K562 (cell line): ENCODE results near the gene SAV1. TPM values are rescaled to one million over a fixed set of nuclear protein-coding genes. Genes with fewer than 3 reads are reported as not detected.
"Not testable (repeated sequence)": the region's sequence is repeated elsewhere in the genome, so short reads cannot be mapped to it uniquely, and the experiment has no call there.

Experiments used
- ATAC-seq: fragments of 200-7000 bp; cut with Tn5 transposase; 3 replicates; pipeline ENCODE4 v1.9.1; 2020; ENCODE audit warnings: moderate library complexity
- BruUV-seq: library from RNA; stranded (reverse); fragments of 400-500 nt; replicated peaks from 2 replicates; lab custom pipeline; 2021; lab: Mats Ljungman, UMichigan
- CTCF ChIA-PET: fragments of 300-600 bp; formaldehyde crosslinking; extraction: SDS; loops from one replicate; lab custom pipeline; 2021; ENCODE audit warnings: low intra/inter-chr PET ratio; lab: Yijun Ruan, JAX
- POLR2A ChIA-PET: fragments of 300-600, 350-650 bp; sonication (Branson Sonifier 250); formaldehyde crosslinking; extraction: SDS; loops from one replicate; lab custom pipeline; 2021; ENCODE audit warnings: antibody characterized with exemption, inconsistent platforms; lab: Yijun Ruan, JAX
- DNase-seq, 4 experiments: peaks; one replicate each; pipeline versions ENCODE4 v3.0.0 to v3.0.0-alpha.2; 2011 to 2018; ENCODE audit warnings: low spot score in 3 of 4, mixed read lengths in 3 of 4; ENCODE audit errors: extremely low read depth in 1 of 4
- FAIRE-seq: peaks from 2 replicates; lab custom pipeline; 2011; peaks lifted over from hg19 to GRCh38; lab: Jason Lieb, UNC
- H2AFZ ChIP-seq: 2 replicates; pipeline ENCODE4 v1.6.0; 2011; ENCODE audit warnings: low read depth, low read length, control low read depth, inconsistent platforms
- H3K27ac ChIP-seq: fragments of 200-600 bp; 3 replicates; pipeline ENCODE4 v1.8.0; 2011; ENCODE audit warnings: low read depth, mild to moderate bottlenecking, control low read depth, inconsistent platforms, low read length, moderate library complexity, mixed read lengths; ENCODE audit errors: extremely low read depth
- H3K27me3 ChIP-seq, 2 experiments: fragments of 300-600 bp in 1 of 2; 2 replicates in 1 of 2; 3 replicates in 1 of 2; pipeline versions ENCODE4 v1.6.0 to v1.8.0; 2011; ENCODE audit warnings: inconsistent platforms in 2 of 2, low read length in 2 of 2, mild to moderate bottlenecking in 1 of 2, mixed read lengths in 1 of 2, moderate library complexity in 1 of 2; ENCODE audit not compliant: control insufficient read depth in 2 of 2, insufficient read depth in 2 of 2
- H3K36me3 ChIP-seq: fragments of 300-600 bp; 3 replicates; pipeline ENCODE4 v1.8.0; 2011; ENCODE audit warnings: mild to moderate bottlenecking, low read length, inconsistent platforms; ENCODE audit not compliant: control insufficient read depth, insufficient read depth
- H3K4me1 ChIP-seq, 2 experiments: fragments of 200-600 bp in 1 of 2; replicated peaks in 1 of 2; 2 replicates in 1 of 2; 3 replicates in 1 of 2; pipeline versions ENCODE4 v1.5.1 to v1.8.0; 2011; ENCODE audit warnings: inconsistent platforms in 2 of 2, low read length in 2 of 2, mild to moderate bottlenecking in 1 of 2, mixed read lengths in 1 of 2, moderate library complexity in 1 of 2; ENCODE audit not compliant: control insufficient read depth in 2 of 2, insufficient read depth in 2 of 2
- H3K4me2 ChIP-seq: 2 replicates; pipeline ENCODE4 v1.6.1; 2011; ENCODE audit warnings: low read length, control low read depth, inconsistent platforms, mixed read lengths; ENCODE audit not compliant: insufficient read depth
- H3K4me3 ChIP-seq: fragments of 200-600 bp; sonication (generic), shearing (Covaris generic); 2 replicates; pipeline ENCODE4 v1.5.1; 2016; ENCODE audit warnings: control low read depth, inconsistent platforms
- H3K79me2 ChIP-seq: fragments of 200-600 bp; 3 replicates; pipeline ENCODE4 v1.8.0; 2011; ENCODE audit warnings: low read length, inconsistent platforms; ENCODE audit not compliant: control insufficient read depth, insufficient read depth
- H3K9ac ChIP-seq, 2 experiments: 2 replicates each; pipeline versions ENCODE4 v1.6.0 to v1.6.1; 2011; ENCODE audit warnings: low read depth in 2 of 2, low read length in 2 of 2, control low read depth in 1 of 2, inconsistent platforms in 1 of 2, mild to moderate bottlenecking in 1 of 2, mixed read lengths in 1 of 2; ENCODE audit not compliant: insufficient read depth in 1 of 2
- H3K9me1 ChIP-seq: one replicate; pipeline ENCODE4 v1.6.0; 2011; ENCODE audit warnings: inconsistent platforms, mild to moderate bottlenecking, low read length, moderate library complexity; ENCODE audit not compliant: control insufficient read depth, insufficient read depth
- H3K9me3 ChIP-seq: replicated peaks from 2 replicates; pipeline ENCODE4 v1.5.1; 2011; ENCODE audit warnings: low read depth, low read length, inconsistent platforms; ENCODE audit not compliant: control insufficient read depth, insufficient read depth
- H4K20me1 ChIP-seq: replicated peaks from 2 replicates; pipeline ENCODE4 v1.6.1; 2011; ENCODE audit warnings: low read length, inconsistent platforms, mixed read lengths; ENCODE audit not compliant: control insufficient read depth, insufficient read depth
- PHB2 ChIP-seq: fragments of 450-650 bp; IDR thresholded peaks from 2 replicates; pipeline ENCODE4 v1.6.1; 2017; ENCODE audit warnings: low read depth
- POLR3A ChIP-seq: IDR thresholded peaks from 2 replicates; pipeline ENCODE4 v1.6.1; 2011; ENCODE audit warnings: borderline replicate concordance, mild to moderate bottlenecking, moderate library complexity; ENCODE audit not compliant: insufficient read length, insufficient read depth; ENCODE audit errors: extremely low read depth
- POLR3G ChIP-seq: IDR thresholded peaks from 2 replicates; pipeline ENCODE4 v1.6.1; 2011; ENCODE audit not compliant: insufficient read length, insufficient replicate concordance; ENCODE audit errors: extremely low read depth
- SUPT5H ChIP-seq: fragments of 450-650 bp; IDR thresholded peaks from 2 replicates; pipeline ENCODE4 v1.6.1; 2016
- XRCC4 ChIP-seq: IDR thresholded peaks from one replicate; pipeline ENCODE4 v1.6.1; 2011; ENCODE audit not compliant: insufficient read depth, insufficient read length; ENCODE audit errors: extremely low read depth
- ZBTB1 ChIP-seq: sonication (generic); formaldehyde crosslinking; IDR thresholded peaks from 2 replicates; pipeline ENCODE4 v1.8.1; 2023; ENCODE audit warnings: missing genetic modification reagents, low read depth, mild to moderate bottlenecking, borderline replicate concordance
- ZNF212 ChIP-seq: fragments of 450-650 bp; formaldehyde crosslinking; IDR thresholded peaks from 2 replicates; pipeline ENCODE4 v1.4.0; 2020; ENCODE audit warnings: mild to moderate bottlenecking
- WGBS: fragments of 100-300 bp; shearing (Covaris generic); methylation state at CpG from one replicate; pipeline ENCODE4 v1.1.6; 2016; ENCODE audit warnings: low coverage, mixed read lengths; ENCODE audit not compliant: insufficient coverage; ENCODE audit errors: missing lambda C conversion rate; 5-methylcytosine and 5-hydroxymethylcytosine counted together
- in situ Hi-C: fragments of 300-500 bp; cut with MboI; formaldehyde crosslinking; loops from 4 replicates; pipeline ENCODE4 v1.15.0; 2018; ENCODE audit warnings: inconsistent platforms, mixed read lengths
- intact Hi-C: fragments of 100-400 bp; cut with micrococcal nuclease; formaldehyde crosslinking; loops from 2 replicates; pipeline ENCODE4 v1.14.2; 2022
- polyA plus RNA-seq, 8 experiments: library from polyadenylated mRNA; depleted of rRNA in 4 of 8; stranded (reverse) in 5 of 8; unstranded in 3 of 8; fragments of >200 nt; fragmentation: Nextera tagmentation in 2 of 8; fragmentation: Illumina TruSeq in 1 of 8; extraction: Ambion mirVana in 2 of 8; extraction: Trizol in 1 of 8; gene quantifications; 2 replicates each; pipeline versions ENCODE4 v1.2.1 to v1.2.3, GENCODE V29; 2011 to 2014; ENCODE audit warnings: inconsistent platforms in 1 of 8, missing spikeins in 1 of 8
- total RNA-seq, 7 experiments: library from RNA; depleted of rRNA in 6 of 7; stranded (reverse); fragments of >200 nt in 6 of 7; fragmentation: Illumina TruSeq in 2 of 7; extraction: Trizol in 2 of 7; gene quantifications; 2 replicates each; pipeline versions ENCODE4 v1.2.1 to v1.2.3, GENCODE V29; 2011 to 2021; ENCODE audit warnings: low replicate concordance in 1 of 7
- TF ChIP-seq, protein P1 (sequence below): sonication (generic); formaldehyde crosslinking; IDR thresholded peaks from 2 replicates; pipeline ENCODE4 v1.8.1; 2023; ENCODE audit warnings: mild to moderate bottlenecking, missing genetic modification reagents, moderate library complexity

SAV1 gene
- total and polyA plus RNA-seq, 9 of the 15 experiments (the other 6 are each of a cell fraction or from before 2014, with no cell fraction given): 6.5 to 18.1 (median 16.1) TPM

DNA sequence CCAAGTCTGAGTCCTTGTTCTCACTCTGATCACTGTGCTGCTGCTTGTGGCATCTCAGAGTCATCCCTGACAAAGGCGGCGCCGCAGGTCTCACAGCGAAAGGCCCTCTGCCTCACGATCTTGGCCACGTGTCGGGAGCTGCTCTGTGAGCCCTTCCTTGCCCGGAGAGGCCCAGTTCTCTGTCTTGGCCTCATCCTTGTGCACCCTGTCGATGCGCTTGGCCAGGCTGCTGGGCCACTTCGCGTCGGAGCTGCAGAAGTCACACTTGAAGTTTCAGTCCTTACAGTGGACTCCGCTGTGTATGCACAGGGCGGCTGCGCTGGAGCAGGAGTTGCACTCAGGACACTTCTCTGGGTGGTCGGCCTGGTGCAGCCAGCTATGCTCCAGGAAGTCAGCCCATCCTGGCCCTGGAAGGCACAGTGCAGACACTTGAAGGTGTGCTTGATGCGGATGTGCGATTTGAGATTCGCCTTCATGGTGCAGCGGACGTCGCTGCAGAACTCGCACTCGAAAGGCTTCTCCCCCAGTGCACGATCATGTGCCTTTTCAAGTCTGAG, 36.4 kb upstream of the SAV1 start (continued):
- TF ChIP-seq, protein P1, sequence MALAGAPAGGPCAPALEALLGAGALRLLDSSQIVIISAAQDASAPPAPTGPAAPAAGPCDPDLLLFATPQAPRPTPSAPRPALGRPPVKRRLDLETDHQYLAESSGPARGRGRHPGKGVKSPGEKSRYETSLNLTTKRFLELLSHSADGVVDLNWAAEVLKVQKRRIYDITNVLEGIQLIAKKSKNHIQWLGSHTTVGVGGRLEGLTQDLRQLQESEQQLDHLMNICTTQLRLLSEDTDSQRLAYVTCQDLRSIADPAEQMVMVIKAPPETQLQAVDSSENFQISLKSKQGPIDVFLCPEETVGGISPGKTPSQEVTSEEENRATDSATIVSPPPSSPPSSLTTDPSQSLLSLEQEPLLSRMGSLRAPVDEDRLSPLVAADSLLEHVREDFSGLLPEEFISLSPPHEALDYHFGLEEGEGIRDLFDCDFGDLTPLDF (CRISPR knock-in tag): no peak

DNA sequence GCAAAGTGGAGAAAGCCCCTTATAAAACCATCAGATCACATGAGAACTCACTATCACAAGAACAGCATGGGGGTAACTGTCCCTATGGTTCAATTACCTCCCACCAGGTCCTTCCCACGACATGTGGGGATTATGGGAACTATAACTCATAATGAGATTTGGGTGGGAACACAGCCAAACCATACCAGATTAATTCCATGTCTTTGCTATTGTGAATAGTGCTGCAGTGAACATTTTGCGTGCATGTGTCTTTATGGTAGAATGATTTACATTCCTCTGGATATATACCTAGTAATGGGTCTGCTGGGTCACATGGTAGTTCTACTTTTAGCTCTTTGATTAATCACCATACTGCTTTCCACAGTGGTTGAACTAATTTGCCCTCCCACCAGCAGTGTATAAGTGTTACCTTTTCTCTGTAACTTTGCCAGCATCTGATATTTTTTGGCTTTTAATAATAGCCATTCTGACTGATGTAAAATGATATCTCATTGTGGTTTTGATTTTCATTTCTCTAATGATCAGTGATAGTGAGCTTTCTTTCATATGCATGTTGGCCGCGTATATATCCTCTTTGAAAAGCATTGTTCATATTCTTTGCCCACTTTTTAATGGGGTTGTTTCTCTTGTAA, 29.7 kb upstream of the SAV1 start:
- POLR2A ChIA-PET: no interaction called here
- ATAC-seq (no peak), FAIRE-seq (no peak), DNase-seq (no peak)
- Histone ChIP-seq H3K4me1 (no peaks in the 10 kb centered on the region), H3K4me2 (no peak overlapping the region), H2AFZ (no peak overlapping the region), H3K36me3 (no peaks in the 10 kb centered on the region), H3K9me1 (no peaks in the 10 kb centered on the region), H3K27ac (no peak overlapping the region), H4K20me1 (no peaks in the 10 kb centered on the region), H3K79me2 (no peaks in the 10 kb centered on the region), H3K27me3 (peaks cover 2 to 15% of the 10 kb centered on the region in 2 experiments; a peak in 4 of 5 replicates), H3K9ac (no peak overlapping the region), H3K9me3 (no peaks in the 10 kb centered on the region), H3K4me3 (no peak overlapping the region)
- BruUV-seq: no TSS peak
- TF ChIP-seq POLR3G (no peak), ZBTB1 (CRISPR knock-in tag) (no peak), POLR3A (no peak), ZNF212 (CRISPR knock-in tag) (no peak), PHB2 (no peak), XRCC4 (no peak), SUPT5H (no peak)
- CTCF ChIA-PET: no interaction called here
- in situ Hi-C loops (no loop called here), intact Hi-C loops (no loop called here)
- 3% methylated on average over 4 of the region's 4 CpGs for WGBS

DNA sequence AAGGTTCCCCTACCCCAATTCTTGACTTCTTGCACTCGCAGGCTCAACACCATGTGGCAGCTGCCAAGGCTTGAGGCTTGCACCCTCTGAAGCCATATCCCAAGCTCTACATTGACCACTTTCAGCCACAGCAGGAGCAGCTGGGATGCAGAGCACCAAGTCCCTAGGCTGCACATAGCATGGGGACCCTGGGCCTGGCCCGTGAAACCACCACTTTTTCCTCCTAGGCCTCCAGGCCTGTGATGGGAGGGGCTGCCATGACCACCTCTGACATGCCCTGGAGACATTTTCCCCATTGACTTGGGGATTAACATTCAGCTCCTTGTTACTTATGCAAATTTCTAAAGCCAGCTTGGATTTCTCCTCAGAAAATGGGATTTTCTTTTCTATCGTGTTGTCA, 26.2 kb upstream of the SAV1 start:
- POLR2A ChIA-PET, H3K36me3 ChIP-seq, H3K27me3 ChIP-seq, H3K9me3 ChIP-seq, ATAC-seq, intact Hi-C loops, H3K4me2 ChIP-seq, H3K27ac ChIP-seq, H3K9me1 ChIP-seq, H3K4me3 ChIP-seq, FAIRE-seq, DNase-seq, CTCF ChIA-PET, in situ Hi-C loops, H3K4me1 ChIP-seq, H3K9ac ChIP-seq, H2AFZ ChIP-seq, BruUV-seq, H3K79me2 ChIP-seq, H4K20me1 ChIP-seq: not testable (repeated sequence)
- 0% methylated on average over 2 of the region's 3 CpGs for WGBS
